GM12873 (cell line): ENCODE data around the gene SDK1.

Experiments used
- CTCF ChIP-seq: IDR thresholded peaks from 2 replicates; pipeline ENCODE4 v1.5.1; 2012; ENCODE audit warnings: low read depth, mild to moderate bottlenecking, moderate library complexity, low read length, control low read depth; ENCODE audit not compliant: insufficient read depth; ENCODE audit errors: missing control alignments

Gene SDK1

GRCh38 chr7:4245135-4245865 lies 944.2 kb downstream of the SDK1 start:
- no peak for TF ChIP-seq CTCF

- no peak for TF ChIP-seq CTCF
Observed at GRCh38 chr7:4245866-4246470, 944.9 kb downstream of the SDK1 start.

- no peak for TF ChIP-seq CTCF
Observed at GRCh38 chr7:4246536-4246935, 945.5 kb downstream of the SDK1 start.

- TF ChIP-seq CTCF = no peak
Observed at GRCh38 chr7:4247106-4247876, 946.2 kb downstream of the SDK1 start.

- no peak for TF ChIP-seq CTCF
Observed at GRCh38 chr7:4248295-4248694, 947.2 kb downstream of the SDK1 start.

GRCh38 chr7:4249241-4249640 lies 948.2 kb downstream of the SDK1 start:
- no peak for TF ChIP-seq CTCF

GRCh38 chr7:4255336-4255735 lies 954.3 kb downstream of the SDK1 start:
- TF ChIP-seq CTCF = no peak
